Gastroesophageal sphincter (tissue), 3 donors: ENCODE results near the gene DPRX.

Experiments
- CTCF ChIP-seq, 4 experiments: fragments of 200-600 bp in 2 of 4; fragments of 450-650 bp in 2 of 4; sonication (generic) in 1 of 4; IDR thresholded peaks; one replicate each; pipeline ENCODE4 v1.5.1; 2017 to 2019; ENCODE audit warnings: antibody characterized with exemption in 4 of 4, mild to moderate bottlenecking in 2 of 4, moderate library complexity in 2 of 4
- POLR2A ChIP-seq, 2 donors: fragments of 450-650 bp; IDR thresholded peaks; one replicate each; pipeline ENCODE4 v1.6.1; 2017; ENCODE audit warnings: antibody characterized with exemption in 2 of 2, mild to moderate bottlenecking in 2 of 2, moderate library complexity in 1 of 2

- TF ChIP-seq POLR2A (IDR thresholded peaks at IDR 0.05), result no peak
- no peak for TF ChIP-seq CTCF (IDR thresholded peaks at IDR 0.05)
These were observed 25.5 kb downstream of the DPRX start for GRCh38 chr19:53657330-53657729.
